Measurements from ENCODE around the gene KCNMA1.

DNA sequence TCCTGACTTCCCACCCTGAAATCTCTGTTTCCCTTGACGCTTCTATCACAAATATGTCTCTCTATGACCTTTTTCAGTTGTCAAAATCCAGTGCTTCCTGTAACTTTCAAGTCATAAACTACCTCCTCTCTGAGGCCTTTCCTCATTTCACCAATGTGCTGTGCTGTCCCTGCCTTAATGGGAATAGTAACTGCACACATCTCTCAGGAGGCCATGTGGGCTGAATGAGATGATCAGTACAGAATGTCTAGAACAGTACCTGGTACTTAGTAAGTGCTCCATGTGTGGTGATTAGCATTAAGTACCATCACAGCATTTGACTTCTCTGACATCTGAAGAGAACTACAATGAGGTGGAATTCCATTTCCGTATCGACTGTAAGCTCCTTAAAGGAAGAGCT lies 588.5 kb downstream of the KCNMA1 start:
- TF ChIP-seq, protein P1, sequence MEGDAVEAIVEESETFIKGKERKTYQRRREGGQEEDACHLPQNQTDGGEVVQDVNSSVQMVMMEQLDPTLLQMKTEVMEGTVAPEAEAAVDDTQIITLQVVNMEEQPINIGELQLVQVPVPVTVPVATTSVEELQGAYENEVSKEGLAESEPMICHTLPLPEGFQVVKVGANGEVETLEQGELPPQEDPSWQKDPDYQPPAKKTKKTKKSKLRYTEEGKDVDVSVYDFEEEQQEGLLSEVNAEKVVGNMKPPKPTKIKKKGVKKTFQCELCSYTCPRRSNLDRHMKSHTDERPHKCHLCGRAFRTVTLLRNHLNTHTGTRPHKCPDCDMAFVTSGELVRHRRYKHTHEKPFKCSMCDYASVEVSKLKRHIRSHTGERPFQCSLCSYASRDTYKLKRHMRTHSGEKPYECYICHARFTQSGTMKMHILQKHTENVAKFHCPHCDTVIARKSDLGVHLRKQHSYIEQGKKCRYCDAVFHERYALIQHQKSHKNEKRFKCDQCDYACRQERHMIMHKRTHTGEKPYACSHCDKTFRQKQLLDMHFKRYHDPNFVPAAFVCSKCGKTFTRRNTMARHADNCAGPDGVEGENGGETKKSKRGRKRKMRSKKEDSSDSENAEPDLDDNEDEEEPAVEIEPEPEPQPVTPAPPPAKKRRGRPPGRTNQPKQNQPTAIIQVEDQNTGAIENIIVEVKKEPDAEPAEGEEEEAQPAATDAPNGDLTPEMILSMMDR (IDR thresholded peaks at IDR 0.05; ENCODE audit: low read depth, low read length): no peak
- TF ChIP-seq POLR2A (IDR thresholded peaks at IDR 0.05; ENCODE audit: extremely low read depth, insufficient read length): no peak
- TF ChIP-seq, protein P2, sequence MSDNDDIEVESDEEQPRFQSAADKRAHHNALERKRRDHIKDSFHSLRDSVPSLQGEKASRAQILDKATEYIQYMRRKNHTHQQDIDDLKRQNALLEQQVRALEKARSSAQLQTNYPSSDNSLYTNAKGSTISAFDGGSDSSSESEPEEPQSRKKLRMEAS (IDR thresholded peaks at IDR 0.05; ENCODE audit: low read depth, low read length): no peak
- TF ChIP-seq MYC (IDR thresholded peaks at IDR 0.05; ENCODE audit: low read depth, low read length): no peak

All from NB4 (cell line).